Keratinocyte (primary cell): Measurements from ENCODE around the gene CCDC3. TPM values are rescaled to one million over a fixed set of nuclear protein-coding genes. Genes with fewer than 3 reads are reported as not detected.

Experiments
- DNase-seq: peaks from one replicate; pipeline ENCODE4 v3.0.0-alpha.2; 2011; ENCODE audit warnings: low read depth, missing footprints, low spot score
- FAIRE-seq: peaks from 2 replicates; lab custom pipeline; 2011; peaks lifted over from hg19 to GRCh38; lab: Jason Lieb, UNC
- H2AFZ ChIP-seq: 2 replicates; pipeline ENCODE4 v1.6.0; 2012; ENCODE audit warnings: low read length, control low read depth, inconsistent platforms; ENCODE audit not compliant: control insufficient read depth
- H3K27ac ChIP-seq: 2 replicates; pipeline ENCODE4 v1.5.1; 2011; ENCODE audit warnings: low read length; ENCODE audit not compliant: control insufficient read depth, insufficient read depth
- H3K27me3 ChIP-seq: 3 replicates; pipeline ENCODE4 v1.6.0; 2011; ENCODE audit warnings: low read length; ENCODE audit not compliant: control insufficient read depth, insufficient read depth; ENCODE audit errors: extremely low read depth
- H3K36me3 ChIP-seq, 2 experiments: 2 replicates in 1 of 2; 3 replicates in 1 of 2; pipeline ENCODE4 v1.5.1; 2011; ENCODE audit warnings: low read length in 2 of 2, mild to moderate bottlenecking in 1 of 2; ENCODE audit not compliant: control insufficient read depth in 2 of 2, insufficient read depth in 2 of 2; ENCODE audit errors: extremely low read depth in 1 of 2
- H3K4me1 ChIP-seq: 3 replicates; pipeline ENCODE4 v1.5.1; 2011; ENCODE audit warnings: low read length; ENCODE audit not compliant: control insufficient read depth, insufficient read depth; ENCODE audit errors: extremely low read depth
- H3K4me2 ChIP-seq: 3 replicates; pipeline ENCODE4 v1.6.0; 2011; ENCODE audit warnings: low read depth, low read length; ENCODE audit not compliant: control insufficient read depth, insufficient read depth; ENCODE audit errors: extremely low read depth
- H3K4me3 ChIP-seq, 3 experiments: fragments of 200-600 bp in 1 of 3; sonication (generic) in 1 of 3; 2 replicates in 2 of 3; 3 replicates in 1 of 3; pipeline ENCODE4 v1.5.1; 2011 to 2016; ENCODE audit warnings: low read length in 3 of 3, mild to moderate bottlenecking in 3 of 3, control low read depth in 2 of 3, inconsistent platforms in 1 of 3, low read depth in 1 of 3, mixed read lengths in 1 of 3, mixed run types in 1 of 3, moderate library complexity in 1 of 3; ENCODE audit not compliant: control insufficient read depth in 2 of 3, insufficient read depth in 2 of 3; ENCODE audit errors: extremely low read depth in 1 of 3
- H3K79me2 ChIP-seq: 2 replicates; pipeline ENCODE4 v1.6.0; 2012; ENCODE audit warnings: low read length; ENCODE audit not compliant: control insufficient read depth, insufficient read depth
- H3K9ac ChIP-seq: 3 replicates; pipeline ENCODE4 v1.6.0; 2011; ENCODE audit warnings: low read length; ENCODE audit not compliant: control insufficient read depth, insufficient read depth; ENCODE audit errors: extremely low read depth
- H3K9me1 ChIP-seq: 3 replicates; pipeline ENCODE4 v1.6.0; 2011; ENCODE audit warnings: low read length; ENCODE audit not compliant: control insufficient read depth, insufficient read depth; ENCODE audit errors: extremely low read depth
- H3K9me3 ChIP-seq: 2 replicates; pipeline ENCODE4 v1.5.1; 2012; ENCODE audit warnings: low read depth, low read length; ENCODE audit not compliant: control insufficient read depth
- H4K20me1 ChIP-seq: 3 replicates; pipeline ENCODE4 v1.6.0; 2011; ENCODE audit warnings: low read length; ENCODE audit not compliant: control insufficient read depth, insufficient read depth; ENCODE audit errors: extremely low read depth
- EZH2 ChIP-seq: IDR thresholded peaks from one replicate; pipeline ENCODE4 v1.6.1; 2012; ENCODE audit warnings: inconsistent platforms, mild to moderate bottlenecking, low read length, moderate library complexity
- dilution Hi-C: fragments of 300-500 bp; cut with MboI; formaldehyde crosslinking; loops from one replicate; pipeline ENCODE4 v1.7.0; 2020; ENCODE audit warnings: low sequenced_read_pairs; ENCODE audit not compliant: extremely low pct_ligation_motif_present
- polyA plus RNA-seq, 5 experiments: library from polyadenylated mRNA; depleted of rRNA in 3 of 5; stranded (reverse) in 3 of 5; stranded (forward) in 1 of 5; unstranded in 1 of 5; fragments of >200 nt; gene quantifications; 1 replicate in 1 of 5; 2 replicates in 3 of 5; 3 replicates in 1 of 5; pipeline versions ENCODE4 v1.2.1 to v1.2.3, GENCODE V29; 2011 to 2012; ENCODE audit warnings: missing spikeins in 2 of 5, low read depth in 1 of 5, low replicate concordance in 1 of 5
- TF ChIP-seq, protein P1 (sequence below), 3 experiments: IDR thresholded peaks in 1 of 3; conservative IDR thresholded peaks in 1 of 3; optimal IDR thresholded peaks in 1 of 3; 2 replicates in 2 of 3; 3 replicates in 1 of 3; pipeline versions ENCODE3 to v1.5.1; 2011; ENCODE audit warnings: low read length in 3 of 3, mild to moderate bottlenecking in 3 of 3, moderate library complexity in 2 of 3, control low read depth in 1 of 3, inconsistent platforms in 1 of 3; ENCODE audit not compliant: insufficient read depth in 2 of 3; ENCODE audit errors: extremely low read depth in 1 of 3

Gene CCDC3
- polyA plus RNA-seq, 1 donor (not counting 4 experiments of a cell fraction or from before 2014, with no cell fraction given): 0.39 TPM

DNA sequence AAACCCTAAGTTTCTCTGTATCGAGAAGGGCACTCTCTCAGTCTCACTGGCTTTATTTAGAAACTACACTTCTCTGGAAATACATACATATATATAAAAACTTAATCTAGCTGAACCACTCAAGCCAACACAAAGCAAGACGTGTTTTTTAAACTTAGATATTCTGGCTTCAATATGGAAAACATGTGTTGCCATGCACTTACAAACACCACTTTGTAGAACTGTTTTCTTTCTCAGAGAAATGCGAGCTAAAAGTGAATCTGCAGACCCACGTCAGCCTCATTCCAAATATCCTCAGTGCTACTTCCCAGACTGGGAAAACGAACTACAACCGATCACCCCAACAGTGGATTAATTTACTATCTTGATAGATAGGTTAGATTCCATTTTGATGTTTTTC is 1.7 kb downstream of the CCDC3 start:
- H3K4me3 ChIP-seq: no peak overlapping the region
- H2AFZ ChIP-seq: no peak overlapping the region
- H3K9me1 ChIP-seq: no peaks in the 10 kb centered on the region
- no peak overlapping the region for H3K27ac ChIP-seq
- no peak overlapping the region for H3K4me2 ChIP-seq
- DNase-seq (no peak), FAIRE-seq (no peak)
- no peaks in the 10 kb centered on the region for H3K36me3 ChIP-seq
- H3K79me2 ChIP-seq: no peaks in the 10 kb centered on the region
- no peaks in the 10 kb centered on the region for H3K4me1 ChIP-seq
- no peak for TF ChIP-seq EZH2
- TF ChIP-seq, protein P1, sequence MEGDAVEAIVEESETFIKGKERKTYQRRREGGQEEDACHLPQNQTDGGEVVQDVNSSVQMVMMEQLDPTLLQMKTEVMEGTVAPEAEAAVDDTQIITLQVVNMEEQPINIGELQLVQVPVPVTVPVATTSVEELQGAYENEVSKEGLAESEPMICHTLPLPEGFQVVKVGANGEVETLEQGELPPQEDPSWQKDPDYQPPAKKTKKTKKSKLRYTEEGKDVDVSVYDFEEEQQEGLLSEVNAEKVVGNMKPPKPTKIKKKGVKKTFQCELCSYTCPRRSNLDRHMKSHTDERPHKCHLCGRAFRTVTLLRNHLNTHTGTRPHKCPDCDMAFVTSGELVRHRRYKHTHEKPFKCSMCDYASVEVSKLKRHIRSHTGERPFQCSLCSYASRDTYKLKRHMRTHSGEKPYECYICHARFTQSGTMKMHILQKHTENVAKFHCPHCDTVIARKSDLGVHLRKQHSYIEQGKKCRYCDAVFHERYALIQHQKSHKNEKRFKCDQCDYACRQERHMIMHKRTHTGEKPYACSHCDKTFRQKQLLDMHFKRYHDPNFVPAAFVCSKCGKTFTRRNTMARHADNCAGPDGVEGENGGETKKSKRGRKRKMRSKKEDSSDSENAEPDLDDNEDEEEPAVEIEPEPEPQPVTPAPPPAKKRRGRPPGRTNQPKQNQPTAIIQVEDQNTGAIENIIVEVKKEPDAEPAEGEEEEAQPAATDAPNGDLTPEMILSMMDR (optimal IDR thresholded peaks at IDR 0.05 in 1 of 3, IDR thresholded peaks at IDR 0.05 in 1 of 3, conservative IDR thresholded peaks at IDR 0.05 in 1 of 3; ENCODE audit: extremely low read depth in 1 of 3, insufficient read depth in 2 of 3, low read length in 3 of 3): no peak
- dilution Hi-C loops: no loop called here
- H4K20me1 ChIP-seq: no peaks in the 10 kb centered on the region
- no peaks in the 10 kb centered on the region for H3K9me3 ChIP-seq
- H3K9ac ChIP-seq: no peak overlapping the region
- H3K27me3 ChIP-seq: peaks cover 16% of the 10 kb centered on the region

DNA sequence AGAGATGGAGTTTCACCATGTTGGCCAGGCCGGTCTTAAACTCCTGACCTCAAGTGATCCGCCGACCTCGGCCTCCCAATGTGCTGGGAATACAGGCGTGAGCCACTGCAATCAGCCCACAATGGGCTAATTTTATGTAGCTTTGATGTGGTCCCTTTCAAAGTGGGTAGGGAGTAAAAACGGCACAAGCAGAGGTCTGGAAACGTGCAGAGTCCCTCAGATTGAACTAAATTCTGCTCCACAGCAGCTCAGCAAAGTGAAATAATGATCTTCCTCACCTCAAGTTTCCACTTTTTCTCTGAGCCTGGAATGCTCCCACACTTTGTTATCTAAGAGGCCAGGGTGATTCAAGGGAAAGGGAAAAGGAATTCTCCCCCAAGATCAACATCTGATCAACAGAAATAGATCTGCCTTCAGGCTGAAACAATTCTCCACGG is 6.1 kb downstream of the CCDC3 start:
- dilution Hi-C loops: no loop called here
- H3K4me3 ChIP-seq: no peak overlapping the region
- H2AFZ ChIP-seq: no peak overlapping the region
- H3K9me1 ChIP-seq: no peaks in the 10 kb centered on the region
- no peak for DNase-seq
- H3K4me2 ChIP-seq: no peak overlapping the region
- no peak for TF ChIP-seq EZH2
- TF ChIP-seq, protein P1 (optimal IDR thresholded peaks at IDR 0.05 in 1 of 3, IDR thresholded peaks at IDR 0.05 in 1 of 3, conservative IDR thresholded peaks at IDR 0.05 in 1 of 3; ENCODE audit: extremely low read depth in 1 of 3, insufficient read depth in 2 of 3, low read length in 3 of 3): no peak
- H3K27me3 ChIP-seq: peaks cover 3% of the 10 kb centered on the region
- H3K36me3 ChIP-seq: no peaks in the 10 kb centered on the region
- no peaks in the 10 kb centered on the region for H3K79me2 ChIP-seq
- no peaks in the 10 kb centered on the region for H3K9me3 ChIP-seq
- no peak overlapping the region for H3K27ac ChIP-seq
- H3K4me1 ChIP-seq: no peaks in the 10 kb centered on the region
- H3K9ac ChIP-seq: no peak overlapping the region
- H4K20me1 ChIP-seq: no peaks in the 10 kb centered on the region
- FAIRE-seq: no peak
